Measurements from ENCODE around the gene LPO.

DNA sequence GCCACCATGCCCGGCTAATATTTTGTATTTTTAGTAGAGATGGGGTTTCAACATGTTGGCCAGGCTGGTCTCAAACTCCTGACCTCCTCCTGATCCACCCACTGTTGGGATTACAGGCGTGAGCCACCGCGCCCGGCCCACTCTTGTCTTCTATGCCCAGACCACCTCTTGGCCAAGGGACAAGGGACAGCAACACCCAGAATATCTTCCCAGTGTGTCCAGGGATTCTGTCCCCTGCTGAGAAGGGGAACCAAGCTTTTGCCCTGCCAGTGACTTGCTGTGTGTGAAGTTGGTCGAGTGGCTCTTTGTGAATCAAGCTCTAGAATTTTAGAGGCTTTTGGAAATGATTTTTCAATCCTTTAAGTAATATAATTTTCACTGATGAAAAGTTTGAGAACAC is 44.1 kb downstream of the LPO start:
- TF ChIP-seq, protein P1, sequence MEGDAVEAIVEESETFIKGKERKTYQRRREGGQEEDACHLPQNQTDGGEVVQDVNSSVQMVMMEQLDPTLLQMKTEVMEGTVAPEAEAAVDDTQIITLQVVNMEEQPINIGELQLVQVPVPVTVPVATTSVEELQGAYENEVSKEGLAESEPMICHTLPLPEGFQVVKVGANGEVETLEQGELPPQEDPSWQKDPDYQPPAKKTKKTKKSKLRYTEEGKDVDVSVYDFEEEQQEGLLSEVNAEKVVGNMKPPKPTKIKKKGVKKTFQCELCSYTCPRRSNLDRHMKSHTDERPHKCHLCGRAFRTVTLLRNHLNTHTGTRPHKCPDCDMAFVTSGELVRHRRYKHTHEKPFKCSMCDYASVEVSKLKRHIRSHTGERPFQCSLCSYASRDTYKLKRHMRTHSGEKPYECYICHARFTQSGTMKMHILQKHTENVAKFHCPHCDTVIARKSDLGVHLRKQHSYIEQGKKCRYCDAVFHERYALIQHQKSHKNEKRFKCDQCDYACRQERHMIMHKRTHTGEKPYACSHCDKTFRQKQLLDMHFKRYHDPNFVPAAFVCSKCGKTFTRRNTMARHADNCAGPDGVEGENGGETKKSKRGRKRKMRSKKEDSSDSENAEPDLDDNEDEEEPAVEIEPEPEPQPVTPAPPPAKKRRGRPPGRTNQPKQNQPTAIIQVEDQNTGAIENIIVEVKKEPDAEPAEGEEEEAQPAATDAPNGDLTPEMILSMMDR (IDR thresholded peaks at IDR 0.05; ENCODE audit: poor library complexity, severe bottlenecking), result no peak
- TF ChIP-seq TAF1 (IDR thresholded peaks at IDR 0.05; ENCODE audit: low read depth) (no peak), POLR2AphosphoS5 (IDR thresholded peaks at IDR 0.05) (no peak), EZH2 (IDR thresholded peaks at IDR 0.05; ENCODE audit: borderline replicate concordance, insufficient read depth, low read length, poor library complexity, severe bottlenecking) (no peak), EP300 (conservative IDR thresholded peaks at IDR 0.05; ENCODE audit: poor library complexity, severe bottlenecking) (no peak), RAD21 (conservative IDR thresholded peaks at IDR 0.05) (no peak), MXI1 (conservative IDR thresholded peaks at IDR 0.05; ENCODE audit: poor library complexity, severe bottlenecking) (no peak), SMC3 (conservative IDR thresholded peaks at IDR 0.05; ENCODE audit: poor library complexity) (no peak)
- TF ChIP-seq, protein P2, sequence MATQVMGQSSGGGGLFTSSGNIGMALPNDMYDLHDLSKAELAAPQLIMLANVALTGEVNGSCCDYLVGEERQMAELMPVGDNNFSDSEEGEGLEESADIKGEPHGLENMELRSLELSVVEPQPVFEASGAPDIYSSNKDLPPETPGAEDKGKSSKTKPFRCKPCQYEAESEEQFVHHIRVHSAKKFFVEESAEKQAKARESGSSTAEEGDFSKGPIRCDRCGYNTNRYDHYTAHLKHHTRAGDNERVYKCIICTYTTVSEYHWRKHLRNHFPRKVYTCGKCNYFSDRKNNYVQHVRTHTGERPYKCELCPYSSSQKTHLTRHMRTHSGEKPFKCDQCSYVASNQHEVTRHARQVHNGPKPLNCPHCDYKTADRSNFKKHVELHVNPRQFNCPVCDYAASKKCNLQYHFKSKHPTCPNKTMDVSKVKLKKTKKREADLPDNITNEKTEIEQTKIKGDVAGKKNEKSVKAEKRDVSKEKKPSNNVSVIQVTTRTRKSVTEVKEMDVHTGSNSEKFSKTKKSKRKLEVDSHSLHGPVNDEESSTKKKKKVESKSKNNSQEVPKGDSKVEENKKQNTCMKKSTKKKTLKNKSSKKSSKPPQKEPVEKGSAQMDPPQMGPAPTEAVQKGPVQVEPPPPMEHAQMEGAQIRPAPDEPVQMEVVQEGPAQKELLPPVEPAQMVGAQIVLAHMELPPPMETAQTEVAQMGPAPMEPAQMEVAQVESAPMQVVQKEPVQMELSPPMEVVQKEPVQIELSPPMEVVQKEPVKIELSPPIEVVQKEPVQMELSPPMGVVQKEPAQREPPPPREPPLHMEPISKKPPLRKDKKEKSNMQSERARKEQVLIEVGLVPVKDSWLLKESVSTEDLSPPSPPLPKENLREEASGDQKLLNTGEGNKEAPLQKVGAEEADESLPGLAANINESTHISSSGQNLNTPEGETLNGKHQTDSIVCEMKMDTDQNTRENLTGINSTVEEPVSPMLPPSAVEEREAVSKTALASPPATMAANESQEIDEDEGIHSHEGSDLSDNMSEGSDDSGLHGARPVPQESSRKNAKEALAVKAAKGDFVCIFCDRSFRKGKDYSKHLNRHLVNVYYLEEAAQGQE (IDR thresholded peaks at IDR 0.05; ENCODE audit: borderline replicate concordance), result no peak
